Transverse colon (tissue), 4 donors: ENCODE data around the gene DCLK3.

Source experiments
- CTCF ChIP-seq, 5 experiments: fragments of 200-600 bp in 3 of 5; fragments of 450-650 bp in 2 of 5; sonication (generic) in 3 of 5; IDR thresholded peaks; 1 replicate in 2 of 5; 2 replicates in 3 of 5; pipeline ENCODE4 v1.5.1; 2016 to 2017; ENCODE audit warnings: antibody characterized with exemption in 5 of 5, inconsistent platforms in 3 of 5, mild to moderate bottlenecking in 2 of 5, moderate library complexity in 1 of 5
- EP300 ChIP-seq: sonication (generic); formaldehyde crosslinking; IDR thresholded peaks from one replicate; pipeline ENCODE4 v1.6.1; 2017; ENCODE audit warnings: antibody characterized with exemption, low read depth
- POLR2A ChIP-seq: fragments of 450-650 bp; IDR thresholded peaks from one replicate; pipeline ENCODE4 v1.6.1; 2016; ENCODE audit warnings: antibody characterized with exemption, mild to moderate bottlenecking, moderate library complexity
- POLR2AphosphoS5 ChIP-seq, 3 donors: sonication (generic); formaldehyde crosslinking; IDR thresholded peaks; one replicate each; pipeline ENCODE4 v1.6.1; 2016; ENCODE audit warnings: antibody characterized with exemption in 3 of 3

GRCh38 chr3:36784138-36784635 is 19.8 kb upstream of the DCLK3 start:
- TF ChIP-seq POLR2AphosphoS5 (IDR thresholded peaks at IDR 0.05) (no peak), CTCF (IDR thresholded peaks at IDR 0.05) (no peak), POLR2A (no peak), EP300 (no peak)
